HepG2 (cell line): ENCODE data around the gene EBF4. TPM values are rescaled to one million over a fixed set of nuclear protein-coding genes. Genes with fewer than 3 reads are reported as not detected.

ENCODE experiments used
- AHDC1 ChIP-seq: sonication (generic); formaldehyde crosslinking; IDR thresholded peaks from 2 replicates; pipeline ENCODE4 v1.5.1; 2020; ENCODE audit warnings: mild to moderate bottlenecking, missing genetic modification reagents, borderline replicate concordance
- ATF1 ChIP-seq: IDR thresholded peaks from 2 replicates; pipeline ENCODE4 v1.6.1; 2016; ENCODE audit warnings: mild to moderate bottlenecking, control low read depth
- CCAR2 ChIP-seq: fragments of 200-400 bp; formaldehyde crosslinking; optimal IDR thresholded peaks from 2 replicates; pipeline ENCODE3; 2018; ENCODE audit warnings: low read depth, mild to moderate bottlenecking, low read length, moderate library complexity
- HNF4G ChIP-seq, 2 experiments: sonication (generic) in 1 of 2; formaldehyde crosslinking in 1 of 2; IDR thresholded peaks; 2 replicates each; pipeline versions ENCODE4 v1.4.0 to v1.6.1; 2011 to 2020; ENCODE audit warnings: borderline replicate concordance in 2 of 2, low read depth in 2 of 2, mild to moderate bottlenecking in 2 of 2, low read length in 1 of 2, missing genetic modification reagents in 1 of 2, moderate library complexity in 1 of 2
- TFDP1 ChIP-seq: IDR thresholded peaks from 2 replicates; pipeline ENCODE4 v1.6.1; 2016; ENCODE audit warnings: missing compliant biosample characterization, missing genetic modification reagents, borderline replicate concordance
- TRIM24 ChIP-seq: sonication (generic); formaldehyde crosslinking; IDR thresholded peaks from 2 replicates; pipeline ENCODE4 v1.8.0; 2022; ENCODE audit warnings: mild to moderate bottlenecking, missing genetic modification reagents
- ZBTB8A ChIP-seq: sonication (generic); formaldehyde crosslinking; IDR thresholded peaks from 2 replicates; pipeline ENCODE4 v1.4.0; 2020; ENCODE audit warnings: mild to moderate bottlenecking, low read depth, missing genetic modification reagents, borderline replicate concordance
- ZFP36L1 ChIP-seq: sonication (generic); formaldehyde crosslinking; IDR thresholded peaks from 2 replicates; pipeline ENCODE4 v1.8.0; 2022; ENCODE audit warnings: mild to moderate bottlenecking, missing genetic modification reagents, moderate library complexity
- ZHX1 ChIP-seq: sonication (generic); formaldehyde crosslinking; IDR thresholded peaks from 2 replicates; pipeline ENCODE4 v1.8.1; 2022; ENCODE audit warnings: low read depth, mild to moderate bottlenecking, missing genetic modification reagents
- ZNF414 ChIP-seq: sonication (generic); formaldehyde crosslinking; IDR thresholded peaks from 2 replicates; pipeline ENCODE4 v1.5.0; 2020; ENCODE audit warnings: missing genetic modification reagents
- ZNF430 ChIP-seq: sonication (generic); formaldehyde crosslinking; IDR thresholded peaks from 2 replicates; pipeline ENCODE4 v1.9.0; 2021; ENCODE audit warnings: mild to moderate bottlenecking, missing genetic modification reagents
- ZNF503 ChIP-seq: sonication (generic); formaldehyde crosslinking; IDR thresholded peaks from 2 replicates; pipeline ENCODE4 v1.4.0; 2020; ENCODE audit warnings: missing genetic modification reagents
- ZNF570 ChIP-seq: sonication (generic); formaldehyde crosslinking; IDR thresholded peaks from 2 replicates; pipeline ENCODE4 v1.4.0; 2020; ENCODE audit warnings: mild to moderate bottlenecking, missing genetic modification reagents, borderline replicate concordance
- ZNF598 ChIP-seq: sonication (generic); formaldehyde crosslinking; IDR thresholded peaks from 2 replicates; pipeline ENCODE4 v1.5.1; 2020; ENCODE audit warnings: mild to moderate bottlenecking, missing genetic modification reagents, borderline replicate concordance
- ZNF614 ChIP-seq: IDR thresholded peaks from 2 replicates; pipeline ENCODE4 v1.6.1; 2018; ENCODE audit warnings: missing biosample characterization, missing genetic modification reagents, inconsistent platforms, borderline replicate concordance
- ZNF737 ChIP-seq: sonication (generic); formaldehyde crosslinking; IDR thresholded peaks from 2 replicates; pipeline ENCODE4 v1.5.0; 2020; ENCODE audit warnings: missing genetic modification reagents, mild to moderate bottlenecking, borderline replicate concordance
- ZSCAN22 ChIP-seq: sonication (generic); formaldehyde crosslinking; IDR thresholded peaks from 2 replicates; pipeline ENCODE4 v1.4.0; 2020; ENCODE audit warnings: mild to moderate bottlenecking, missing genetic modification reagents
- polyA plus RNA-seq, 8 experiments: library from polyadenylated mRNA; depleted of rRNA in 3 of 8; stranded (reverse) in 7 of 8; unstranded in 1 of 8; fragments of >200 nt; fragmentation: Illumina TruSeq in 4 of 8; extraction: Trizol in 4 of 8; gene quantifications; 2 replicates each; pipeline versions ENCODE4 v1.2.1 to v1.2.3, GENCODE V29; 2011 to 2016; ENCODE audit warnings: low read depth in 4 of 8, missing spikeins in 1 of 8, mixed read lengths in 1 of 8; ENCODE audit not compliant: insufficient read depth in 1 of 8
- total RNA-seq, 5 experiments: library from RNA; depleted of rRNA; stranded (reverse); fragments of >200 nt; fragmentation: Illumina TruSeq; extraction: Trizol; gene quantifications; 2 replicates each; pipeline ENCODE4 v1.2.3, GENCODE V29; 2016; ENCODE audit warnings: low read depth in 1 of 5

The EBF4 gene
- total and polyA plus RNA-seq, 2 of the 13 experiments (the other 11 are each of a cell fraction or from before 2014, with no cell fraction given): 0.84 to 2.2 TPM

- TF ChIP-seq ZHX1 (CRISPR knock-in tag) (no peak), ZNF430 (CRISPR knock-in tag) (peak; percentile 70; the same call in 1 of the 2 replicates), ZNF570 (CRISPR knock-in tag) (no peak), CCAR2 (no peak), ZNF414 (no peak), ZNF503 (CRISPR knock-in tag) (no peak), ATF1 (CRISPR knock-in tag) (no peak), ZNF614 (CRISPR knock-in tag) (no peak), AHDC1 (0 out of 2 replicates have a peak, but pooled peaks have one; percentile 5), ZNF598 (CRISPR knock-in tag) (no peak), ZBTB8A (CRISPR knock-in tag) (0 out of 2 replicates have a peak, but pooled peaks have one; percentile 10), HNF4G (IDR thresholded peaks at IDR 0.05; ENCODE audit: borderline replicate concordance, low read depth, low read length) (no peak), HNF4G (CRISPR knock-in tag; IDR thresholded peaks at IDR 0.05; ENCODE audit: borderline replicate concordance, low read depth) (no peak), ZFP36L1 (CRISPR knock-in tag) (no peak), ZNF737 (0 out of 2 replicates have a peak, but pooled peaks have one; percentile 65), ZSCAN22 (CRISPR knock-in tag) (no peak), TFDP1 (CRISPR knock-in tag) (no peak), TRIM24 (CRISPR knock-in tag) (0 out of 2 replicates have a peak, but pooled peaks have one; percentile 15)
Observed at GRCh38 chr20:2691663-2692035, 931 bp upstream of the EBF4 start (continued).
